ENCODE measurements around the gene MLPH.

MLPH gene

GRCh38 chr2:237517163-237517562 is 30.1 kb downstream of the MLPH start:
- no peak for DNase-seq (ENCODE audit: low read depth)
- TF ChIP-seq MAX (IDR thresholded peaks at IDR 0.05; ENCODE audit: low read depth, low read length) (no peak), MYC (IDR thresholded peaks at IDR 0.05; ENCODE audit: low read depth, low read length) (no peak), POLR2A (IDR thresholded peaks at IDR 0.05; ENCODE audit: extremely low read depth, insufficient read length) (no peak), CTCF (IDR thresholded peaks at IDR 0.05; ENCODE audit: low read depth, low read length) (no peak)
- no peak overlapping the region for H3K4me3 ChIP-seq (ENCODE audit: low read depth, low read length)

DNA sequence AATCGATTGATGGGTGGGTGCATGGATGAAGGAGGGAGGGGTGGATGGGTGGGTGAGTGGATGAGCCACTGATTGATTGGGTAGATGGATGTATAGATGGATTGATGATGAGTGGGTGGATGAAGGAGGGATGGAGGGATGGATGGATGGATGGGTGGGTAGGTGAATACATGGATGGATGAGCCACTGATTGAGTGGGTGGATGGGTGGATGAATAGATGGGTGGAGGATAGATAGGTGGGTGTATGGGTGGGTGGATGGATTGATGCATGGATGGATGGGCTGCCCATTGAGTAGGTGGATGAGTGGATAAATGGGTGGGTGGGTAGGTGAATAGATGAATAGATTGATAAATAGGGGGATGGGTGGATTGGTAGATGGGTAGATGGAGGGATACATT is 30.9 kb downstream of the MLPH start:
- DNase-seq (ENCODE audit: low read depth), result no peak
- no peak for TF ChIP-seq MYC (IDR thresholded peaks at IDR 0.05; ENCODE audit: low read depth, low read length)
- H3K4me3 ChIP-seq (ENCODE audit: low read depth, low read length), result no peak overlapping the region

DNA sequence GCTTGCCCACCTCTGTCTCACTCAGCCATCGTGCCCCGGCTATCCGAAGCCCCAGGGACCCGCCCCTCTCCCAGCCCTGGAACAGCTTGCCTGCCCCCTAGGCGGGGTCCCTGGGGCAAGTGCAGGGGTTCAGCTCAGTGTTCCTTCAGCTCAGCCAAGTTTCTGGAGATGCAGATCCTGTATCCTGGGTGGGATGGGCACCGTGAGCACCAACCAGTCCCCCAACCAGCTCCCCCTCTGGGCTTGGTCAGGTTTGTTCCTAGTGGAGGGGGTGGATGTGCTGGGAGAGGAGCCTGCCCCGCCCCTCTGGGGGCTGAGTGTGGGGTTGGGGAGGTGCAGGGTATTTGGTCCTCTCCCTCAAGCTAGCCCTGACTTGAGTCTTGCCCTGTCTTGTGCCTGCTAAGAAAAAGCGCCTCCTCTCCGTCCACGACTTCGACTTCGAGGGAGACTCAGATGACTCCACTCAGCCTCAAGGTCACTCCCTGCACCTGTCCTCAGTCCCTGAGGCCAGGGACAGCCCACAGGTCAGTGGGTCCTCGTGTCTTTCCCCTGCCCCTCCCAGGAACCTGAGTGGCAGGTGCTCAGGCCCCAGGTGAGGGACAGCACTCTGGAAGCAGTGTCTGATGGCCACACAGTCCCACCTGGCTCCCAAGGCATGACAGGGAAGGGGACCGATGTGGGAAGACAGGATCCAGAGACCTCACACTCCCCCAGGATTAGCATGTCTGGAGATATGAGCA is 32.6 kb downstream of the MLPH start:
- H3K4me3 ChIP-seq (ENCODE audit: low read depth, low read length), result no peak overlapping the region
- DNase-seq (ENCODE audit: low read depth), result no peak
- TF ChIP-seq MYC (IDR thresholded peaks at IDR 0.05; ENCODE audit: low read depth, low read length) (no peak), POLR2A (IDR thresholded peaks at IDR 0.05; ENCODE audit: extremely low read depth, insufficient read length) (no peak), CTCF (IDR thresholded peaks at IDR 0.05; ENCODE audit: low read depth, low read length) (no peak), MAX (IDR thresholded peaks at IDR 0.05; ENCODE audit: low read depth, low read length) (no peak)

DNA sequence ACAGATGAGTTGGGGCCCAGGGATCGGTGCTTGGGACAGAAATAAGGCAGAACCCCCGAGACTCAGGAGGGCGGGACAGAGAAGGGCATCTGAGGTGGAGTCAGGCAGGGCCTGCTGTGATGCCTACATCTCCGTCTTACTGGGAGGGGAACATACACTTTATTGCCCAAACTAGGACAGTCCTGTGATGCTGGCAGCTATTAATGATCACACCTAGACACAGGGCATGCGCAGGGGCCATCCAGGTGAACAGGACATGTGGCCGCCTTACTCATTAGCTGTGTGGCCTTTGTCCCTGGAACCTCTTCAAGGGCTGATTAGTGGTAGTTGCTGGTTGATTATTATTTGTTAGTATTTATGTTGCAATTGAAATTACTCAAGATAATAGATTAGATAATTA is 33.2 kb downstream of the MLPH start:
- TF ChIP-seq MAX (IDR thresholded peaks at IDR 0.05; ENCODE audit: low read depth, low read length), result no peak
- no peak for TF ChIP-seq CTCF (IDR thresholded peaks at IDR 0.05; ENCODE audit: low read depth, low read length)
- H3K4me3 ChIP-seq (ENCODE audit: low read depth, low read length), result no peak overlapping the region
- DNase-seq (ENCODE audit: low read depth), result no peak

DNA sequence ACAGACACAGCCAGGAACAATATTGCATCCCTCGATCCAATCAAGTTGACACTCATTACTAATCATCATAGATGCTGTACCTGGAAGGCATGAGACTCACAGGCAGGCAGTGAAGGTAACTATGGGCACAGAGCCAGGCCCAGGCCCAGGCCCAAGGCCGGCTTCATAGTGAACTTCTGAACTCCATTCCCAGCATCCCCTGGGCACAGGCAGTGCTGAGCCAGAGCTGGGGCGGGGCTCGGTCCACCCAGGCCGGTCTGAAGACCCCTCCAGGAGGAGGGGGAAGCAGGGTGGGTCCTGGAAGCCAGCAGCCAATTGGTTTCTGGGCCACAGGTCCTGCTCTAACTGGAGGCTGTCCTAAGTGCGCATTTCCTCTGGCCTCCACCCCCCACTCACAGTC is 37.6 kb downstream of the MLPH start:
- TF ChIP-seq MAX (IDR thresholded peaks at IDR 0.05; ENCODE audit: low read depth, low read length) (no peak), POLR2A (IDR thresholded peaks at IDR 0.05; ENCODE audit: extremely low read depth, insufficient read length) (no peak), MYC (IDR thresholded peaks at IDR 0.05; ENCODE audit: low read depth, low read length) (no peak), CTCF (IDR thresholded peaks at IDR 0.05; ENCODE audit: low read depth, low read length) (no peak)
- H3K4me3 ChIP-seq (ENCODE audit: low read depth, low read length), result no peak overlapping the region
- no peak for DNase-seq (ENCODE audit: low read depth)

DNA sequence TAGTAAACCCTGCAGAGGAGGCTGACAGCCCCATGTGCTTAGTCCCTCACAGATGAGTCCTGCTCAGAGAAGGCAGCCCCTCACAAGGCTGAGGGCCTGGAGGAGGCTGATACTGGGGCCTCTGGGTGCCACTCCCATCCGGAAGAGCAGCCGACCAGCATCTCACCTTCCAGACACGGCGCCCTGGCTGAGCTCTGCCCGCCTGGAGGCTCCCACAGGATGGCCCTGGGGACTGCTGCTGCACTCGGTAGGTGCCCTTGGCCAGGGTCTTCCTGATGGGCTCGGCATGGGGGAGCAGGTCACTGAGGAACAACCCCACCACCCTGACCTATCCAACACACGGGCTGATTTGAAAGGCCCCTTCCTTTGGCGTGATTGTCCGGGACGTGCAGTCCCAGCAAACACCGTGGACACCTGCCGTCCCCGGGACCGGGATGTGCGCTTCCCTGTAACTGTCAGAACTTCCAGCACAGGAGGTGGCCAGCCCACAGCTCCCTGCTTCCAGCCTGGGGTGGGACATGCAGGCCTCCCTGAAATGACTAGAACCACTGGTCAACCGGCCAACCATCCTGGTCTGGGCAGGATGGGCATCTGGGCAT is 38.6 kb downstream of the MLPH start:
- no peak for DNase-seq (ENCODE audit: low read depth)
- TF ChIP-seq CTCF (IDR thresholded peaks at IDR 0.05; ENCODE audit: low read depth, low read length) (no peak), MYC (IDR thresholded peaks at IDR 0.05; ENCODE audit: low read depth, low read length) (no peak), MAX (IDR thresholded peaks at IDR 0.05; ENCODE audit: low read depth, low read length) (no peak), POLR2A (IDR thresholded peaks at IDR 0.05; ENCODE audit: extremely low read depth, insufficient read length) (no peak)
- no peak overlapping the region for H3K4me3 ChIP-seq (ENCODE audit: low read depth, low read length)

Data from NB4 (cell line).